ENCODE measurements around the gene JOSD1. TPM values are rescaled to one million over a fixed set of nuclear protein-coding genes. Genes with fewer than 3 reads are reported as not detected.

The JOSD1 gene
- total and polyA plus RNA-seq, 2 donors (not counting 1 experiment from before 2014, with no cell fraction given), result 78.7 to 94.8 TPM

DNA sequence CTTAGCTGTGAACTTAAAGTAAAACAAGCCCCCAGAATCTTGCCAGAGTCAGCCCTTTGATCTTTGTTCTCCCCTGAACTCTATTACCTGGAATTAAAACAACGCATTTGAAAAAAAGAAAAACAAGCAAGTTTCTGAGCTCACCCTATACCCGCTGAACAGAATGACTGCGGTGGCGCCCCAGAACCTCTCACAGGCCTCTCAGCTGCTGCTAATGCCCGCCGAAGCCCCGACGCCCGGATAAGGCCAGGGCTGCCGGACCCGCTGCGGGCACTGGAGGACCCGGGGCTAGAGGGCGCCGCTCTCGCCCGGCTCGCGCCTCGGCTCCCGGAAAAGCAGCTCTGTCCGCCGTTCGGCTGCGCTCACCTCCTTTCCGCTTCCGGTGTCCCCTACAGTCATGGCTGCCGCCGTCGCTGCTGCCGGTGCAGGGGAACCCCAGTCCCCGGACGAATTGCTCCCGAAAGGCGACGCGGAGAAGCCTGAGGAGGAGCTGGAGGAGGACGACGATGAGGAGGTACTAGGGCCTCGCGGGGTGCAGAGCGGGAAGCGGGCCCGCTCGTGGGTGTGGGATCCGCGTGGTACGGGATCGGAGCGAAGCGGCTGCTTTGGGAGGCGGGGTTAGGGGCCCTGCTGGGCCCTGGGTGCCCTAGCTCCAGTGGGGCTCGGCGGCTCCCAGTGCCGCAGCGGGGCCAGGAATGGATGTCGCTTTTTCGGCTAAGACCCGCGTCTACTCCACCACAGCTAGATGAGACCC is 19.0 kb downstream of the JOSD1 start, which contains the start of gene TOMM22:
TSS of gene TOMM22 (plus strand) at position 376 of the 754 bp plus-strand sequence. CDS start at position 398, 22 bp downstream.
- peaks cover 11 to 15% of the 10 kb centered on the region in 2 donors for H3K4me1 ChIP-seq (ENCODE audit: control insufficient read depth in 2 of 2, insufficient read depth in 2 of 2, low read length in 2 of 2)
- Mint-ChIP-seq H3K27me3 (no peaks in the 10 kb centered on the region), H3K4me1 (peaks cover 22% of the 10 kb centered on the region), H3K27ac (peak within 1 kb of the TSS; percentile 96), H3K9me3 (ENCODE audit: insufficient read depth) (no peaks in the 10 kb centered on the region), H3K4me3 (peak within 1 kb of the TSS; percentile 100)
- no peaks in the 10 kb centered on the region for H3K27me3 ChIP-seq (replicated peaks in 1 of 4; ENCODE audit: control extremely low read depth in 1 of 4, control insufficient read depth in 3 of 4, insufficient read depth in 4 of 4, low read length in 3 of 4)
- peak within 1 kb of the TSS; percentile 83 for H3K4me2 ChIP-seq (replicated peaks; ENCODE audit: low read depth, low read length, poor library complexity, severe bottlenecking)
- DNase-seq (peak; percentile 91), ATAC-seq (ENCODE audit: low read depth) (peak; percentile 98)
- no peaks in the 10 kb centered on the region for H3K9me3 ChIP-seq (ENCODE audit: control extremely low read depth in 1 of 3, control insufficient read depth in 2 of 3, insufficient read depth in 1 of 3, low read length in 2 of 3)
- peak within 1 kb of the TSS; percentile 97 for H3K9ac ChIP-seq (ENCODE audit: low read length)
- H2AFZ ChIP-seq (ENCODE audit: insufficient read depth, low read depth, low read length, poor library complexity, severe bottlenecking), result peak within 1 kb of the TSS; percentile 96
- ChIA-PET POLR2A (interaction anchor here (0.6 to 1.9 kb wide), 9 partner anchors 13 to 638 kb away, joined by 3 to 9 read pairs (median 4); partner anchors contain the start of genes CBY1, GTPBP1, NPTXR and RPL3), CTCF (interaction anchor here (0.6 to 4.4 kb wide), 18 partner anchors 8 to 632 kb away, joined by 3 to 51 read pairs (median 4); partner anchors contain the start of genes CBY1, FAM227A, GTPBP1 and JOSD1)
- H3K36me3 ChIP-seq (replicated peaks in 1 of 2; ENCODE audit: control extremely low read depth in 1 of 2, control insufficient read depth in 1 of 2, extremely low read depth in 1 of 2, insufficient read depth in 2 of 2, low read length in 1 of 2), result peaks cover 0 to 27% of the 10 kb centered on the region in 2 experiments
- under 1% methylated on average over 50 of the region's 60 CpGs for WGBS (ENCODE audit: insufficient coverage)
- H3K79me2 ChIP-seq (ENCODE audit: control insufficient read depth, insufficient read depth, low read length), result peaks cover 19% of the 10 kb centered on the region
- peak within 1 kb of the TSS; percentile 78 to 96 (median 87) for H3K4me3 ChIP-seq (ENCODE audit: control extremely low read depth in 1 of 5, extremely low read depth in 1 of 5, insufficient read depth in 1 of 5, low read depth in 2 of 5, low read length in 4 of 5)
- peak within 1 kb of the TSS; percentile 70 to 88 for H3K27ac ChIP-seq (ENCODE audit: low read length in 2 of 2)
- TF ChIP-seq, protein P1, sequence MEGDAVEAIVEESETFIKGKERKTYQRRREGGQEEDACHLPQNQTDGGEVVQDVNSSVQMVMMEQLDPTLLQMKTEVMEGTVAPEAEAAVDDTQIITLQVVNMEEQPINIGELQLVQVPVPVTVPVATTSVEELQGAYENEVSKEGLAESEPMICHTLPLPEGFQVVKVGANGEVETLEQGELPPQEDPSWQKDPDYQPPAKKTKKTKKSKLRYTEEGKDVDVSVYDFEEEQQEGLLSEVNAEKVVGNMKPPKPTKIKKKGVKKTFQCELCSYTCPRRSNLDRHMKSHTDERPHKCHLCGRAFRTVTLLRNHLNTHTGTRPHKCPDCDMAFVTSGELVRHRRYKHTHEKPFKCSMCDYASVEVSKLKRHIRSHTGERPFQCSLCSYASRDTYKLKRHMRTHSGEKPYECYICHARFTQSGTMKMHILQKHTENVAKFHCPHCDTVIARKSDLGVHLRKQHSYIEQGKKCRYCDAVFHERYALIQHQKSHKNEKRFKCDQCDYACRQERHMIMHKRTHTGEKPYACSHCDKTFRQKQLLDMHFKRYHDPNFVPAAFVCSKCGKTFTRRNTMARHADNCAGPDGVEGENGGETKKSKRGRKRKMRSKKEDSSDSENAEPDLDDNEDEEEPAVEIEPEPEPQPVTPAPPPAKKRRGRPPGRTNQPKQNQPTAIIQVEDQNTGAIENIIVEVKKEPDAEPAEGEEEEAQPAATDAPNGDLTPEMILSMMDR (IDR thresholded peaks at IDR 0.05), result peak; percentile 72
- TF ChIP-seq EZH2 (IDR thresholded peaks at IDR 0.05; ENCODE audit: borderline replicate concordance, insufficient read depth, low read depth, low read length, poor library complexity, severe bottlenecking), result no peak
- H4K20me1 ChIP-seq (ENCODE audit: control insufficient read depth, insufficient read depth, low read length, poor library complexity, severe bottlenecking), result no peaks in the 10 kb centered on the region
- intact Hi-C loops (cut with micrococcal nuclease), result loop anchor here (1.0 to 5.0 kb wide), 5 partner anchors 24 to 716 kb away; partner anchors contain the start of genes CBX6, CBY1, FAM227A and GTPBP1

DNA sequence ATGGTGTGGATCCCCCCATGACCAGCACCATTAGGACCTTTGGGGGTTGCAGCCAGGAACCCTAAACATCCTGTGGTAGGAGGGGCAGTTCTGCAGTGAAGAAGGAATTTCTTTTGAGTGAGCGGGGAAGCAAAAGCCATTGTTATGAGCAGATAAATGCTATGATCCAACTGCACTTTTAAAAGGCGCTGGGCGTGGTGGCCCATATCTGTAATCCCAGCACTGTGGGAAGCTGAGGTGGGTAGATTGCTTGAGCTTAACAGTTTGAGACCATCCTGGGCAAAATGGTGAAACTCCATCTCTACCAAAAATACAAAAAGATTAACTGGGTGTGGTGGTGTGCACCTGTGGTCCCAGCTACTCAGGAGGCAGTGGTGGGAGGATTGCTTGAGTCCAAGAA is 24.9 kb downstream of the JOSD1 start:
- Histone ChIP-seq H3K4me2 (replicated peaks; ENCODE audit: low read depth, low read length, poor library complexity, severe bottlenecking) (no peak overlapping the region), H3K9ac (ENCODE audit: low read length) (no peak overlapping the region), H3K27ac (ENCODE audit: low read length in 2 of 2) (no peak overlapping the region), H3K27me3 (replicated peaks in 1 of 4; ENCODE audit: control extremely low read depth in 1 of 4, control insufficient read depth in 3 of 4, insufficient read depth in 4 of 4, low read length in 3 of 4) (no peaks in the 10 kb centered on the region), H3K9me3 (ENCODE audit: control extremely low read depth in 1 of 3, control insufficient read depth in 2 of 3, insufficient read depth in 1 of 3, low read length in 2 of 3) (no peaks in the 10 kb centered on the region), H4K20me1 (ENCODE audit: control insufficient read depth, insufficient read depth, low read length, poor library complexity, severe bottlenecking) (no peaks in the 10 kb centered on the region), H2AFZ (ENCODE audit: insufficient read depth, low read depth, low read length, poor library complexity, severe bottlenecking) (no peak overlapping the region), H3K4me1 (ENCODE audit: control insufficient read depth in 2 of 2, insufficient read depth in 2 of 2, low read length in 2 of 2) (no peaks in the 10 kb centered on the region), H3K36me3 (replicated peaks in 1 of 2; ENCODE audit: control extremely low read depth in 1 of 2, control insufficient read depth in 1 of 2, extremely low read depth in 1 of 2, insufficient read depth in 2 of 2, low read length in 1 of 2) (peaks cover 7 to 9% of the 10 kb centered on the region in 2 experiments), H3K79me2 (ENCODE audit: control insufficient read depth, insufficient read depth, low read length) (no peaks in the 10 kb centered on the region), H3K4me3 (ENCODE audit: control extremely low read depth in 1 of 5, extremely low read depth in 1 of 5, insufficient read depth in 1 of 5, low read depth in 2 of 5, low read length in 4 of 5) (no peak overlapping the region)
- H3K4me3 Mint-ChIP-seq, result no peak overlapping the region
- DNase-seq, result no peak
- no peaks in the 10 kb centered on the region for H3K9me3 Mint-ChIP-seq (ENCODE audit: insufficient read depth)
- ChIA-PET POLR2A (interaction anchor here (0.6 to 0.9 kb wide), 3 partner anchors 11 to 325 kb away, joined by 3 to 5 read pairs (median 4); partner anchors contain the start of gene JOSD1), CTCF (no interaction called here)
- WGBS (ENCODE audit: insufficient coverage), result 100% methylated on average over 1 of the region's 3 CpGs
- intact Hi-C loops (cut with micrococcal nuclease), result no loop called here
- ATAC-seq (ENCODE audit: low read depth), result no peak
- no peaks in the 10 kb centered on the region for H3K4me1 Mint-ChIP-seq
- no peaks in the 10 kb centered on the region for H3K27me3 Mint-ChIP-seq
- no peak overlapping the region for H3K27ac Mint-ChIP-seq
- TF ChIP-seq, protein P1 (IDR thresholded peaks at IDR 0.05), result no peak
